Activated T-helper 2 cell treated with anti-CD3 and anti-CD28 coated beads, Interferon-gamma antibody, Interleukin-2, Interleukin-4, amounts not matched to agents 10 μg/mL and 5 μg/mL and 100 μg/mL, durations not matched to agents 14 hours and 24 hours and 36 hours (primary cell): ENCODE data around the gene MAP3K6. TPM values are rescaled to one million over a fixed set of nuclear protein-coding genes. Genes with fewer than 3 reads are reported as not detected.
A peak's percentile ranks its signal among the peaks of the same experiment; 100 is the strongest.

Experiments
- DNase-seq: peaks from one replicate; pipeline ENCODE4 v3.0.0; 2021; ENCODE audit warnings: low spot score
- H3K27ac Mint-ChIP-seq: one replicate; pipeline ENCODE4 v1.8.0; 2021; ENCODE audit warnings: mixed read lengths
- H3K27me3 Mint-ChIP-seq: one replicate; pipeline ENCODE4 v1.8.0; 2021; ENCODE audit warnings: low read depth, mixed read lengths
- H3K36me3 Mint-ChIP-seq: one replicate; pipeline ENCODE4 v1.8.0; 2021; ENCODE audit warnings: low read depth, mixed read lengths
- H3K4me1 Mint-ChIP-seq: one replicate; pipeline ENCODE4 v1.8.0; 2021; ENCODE audit warnings: low read depth, mixed read lengths
- H3K4me3 Mint-ChIP-seq: one replicate; pipeline ENCODE4 v1.8.0; 2021; ENCODE audit warnings: low read depth, mild to moderate bottlenecking, moderate library complexity, mixed read lengths
- H3K9me3 Mint-ChIP-seq: one replicate; pipeline ENCODE4 v1.8.0; 2021; ENCODE audit warnings: mixed read lengths
- intact Hi-C: fragments of 100-400 bp; cut with micrococcal nuclease; formaldehyde crosslinking; loops from one replicate; pipeline ENCODE4 v1.15.1; 2023
- total RNA-seq: library from RNA; stranded (reverse); gene quantifications from 2 replicates; pipeline ENCODE4 v1.2.3, GENCODE V29; 2022

Gene MAP3K6
- total RNA-seq, 1 donor from 2014 or later: 15.8 TPM

- Mint-ChIP-seq H3K4me1 (peaks cover 30% of the 10 kb centered on the region), H3K27ac (peak overlapping the region; percentile 39), H3K36me3 (peaks cover 2% of the 10 kb centered on the region), H3K4me3 (no peak overlapping the region), H3K9me3 (no peaks in the 10 kb centered on the region), H3K27me3 (no peaks in the 10 kb centered on the region)
- no peak for DNase-seq
- intact Hi-C loops: loop anchor here (2.0 kb wide), 1 partner anchor 21 kb away; the partner anchor contains the start of gene SYTL1
Measured at GRCh38 chr1:27363766-27364695, 2.7 kb downstream of the MAP3K6 start.

DNA sequence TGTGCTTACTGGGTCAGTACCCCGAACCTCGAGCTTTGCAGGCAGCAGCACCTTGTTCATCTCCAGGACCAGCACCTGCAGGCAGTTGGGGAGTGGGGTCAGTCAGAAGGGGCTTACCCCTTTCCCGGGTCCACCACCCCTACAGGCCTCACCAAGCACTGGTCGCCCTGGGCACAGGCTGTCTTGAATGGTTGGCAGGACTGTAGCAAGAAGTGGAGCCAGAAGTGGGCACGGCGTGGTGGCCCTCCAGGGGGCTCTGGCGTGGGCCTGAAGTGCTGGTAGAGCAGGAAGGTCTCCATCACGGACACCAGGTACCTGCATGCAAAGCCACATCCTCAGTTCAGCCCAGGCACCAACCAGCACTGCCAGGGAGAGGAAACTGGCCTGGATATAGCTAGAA lies 5.2 kb downstream of the MAP3K6 start:
- H3K27me3 Mint-ChIP-seq: no peaks in the 10 kb centered on the region
- DNase-seq: no peak
- peaks cover 2% of the 10 kb centered on the region for H3K36me3 Mint-ChIP-seq
- peaks cover 31% of the 10 kb centered on the region for H3K4me1 Mint-ChIP-seq
- H3K27ac Mint-ChIP-seq: no peak overlapping the region
- intact Hi-C loops: no loop called here
- H3K9me3 Mint-ChIP-seq: no peaks in the 10 kb centered on the region
- H3K4me3 Mint-ChIP-seq: no peak overlapping the region

DNA sequence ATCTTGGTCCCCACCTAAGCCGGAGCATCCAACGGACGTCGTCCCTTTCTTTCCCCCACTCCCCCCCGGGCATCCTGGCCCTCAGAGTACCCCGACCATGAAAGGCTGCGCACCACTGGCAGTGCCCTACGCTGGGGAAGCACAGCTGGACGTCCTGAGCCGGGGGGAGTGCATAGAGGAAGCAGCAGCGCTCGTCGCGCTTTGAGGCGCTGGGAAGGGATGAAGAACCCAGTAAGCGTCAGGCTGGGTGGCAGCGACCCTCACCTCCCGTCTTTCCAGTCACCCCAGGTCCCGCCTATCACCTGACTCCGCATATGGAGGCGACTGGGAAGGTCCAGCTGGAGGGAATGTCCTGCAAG lies 5.7 kb downstream of the MAP3K6 start:
- Mint-ChIP-seq H3K36me3 (peaks cover 2% of the 10 kb centered on the region), H3K27me3 (no peaks in the 10 kb centered on the region), H3K9me3 (no peaks in the 10 kb centered on the region), H3K27ac (no peak overlapping the region), H3K4me1 (peaks cover 31% of the 10 kb centered on the region), H3K4me3 (no peak overlapping the region)
- intact Hi-C loops: no loop called here
- DNase-seq: no peak

DNA sequence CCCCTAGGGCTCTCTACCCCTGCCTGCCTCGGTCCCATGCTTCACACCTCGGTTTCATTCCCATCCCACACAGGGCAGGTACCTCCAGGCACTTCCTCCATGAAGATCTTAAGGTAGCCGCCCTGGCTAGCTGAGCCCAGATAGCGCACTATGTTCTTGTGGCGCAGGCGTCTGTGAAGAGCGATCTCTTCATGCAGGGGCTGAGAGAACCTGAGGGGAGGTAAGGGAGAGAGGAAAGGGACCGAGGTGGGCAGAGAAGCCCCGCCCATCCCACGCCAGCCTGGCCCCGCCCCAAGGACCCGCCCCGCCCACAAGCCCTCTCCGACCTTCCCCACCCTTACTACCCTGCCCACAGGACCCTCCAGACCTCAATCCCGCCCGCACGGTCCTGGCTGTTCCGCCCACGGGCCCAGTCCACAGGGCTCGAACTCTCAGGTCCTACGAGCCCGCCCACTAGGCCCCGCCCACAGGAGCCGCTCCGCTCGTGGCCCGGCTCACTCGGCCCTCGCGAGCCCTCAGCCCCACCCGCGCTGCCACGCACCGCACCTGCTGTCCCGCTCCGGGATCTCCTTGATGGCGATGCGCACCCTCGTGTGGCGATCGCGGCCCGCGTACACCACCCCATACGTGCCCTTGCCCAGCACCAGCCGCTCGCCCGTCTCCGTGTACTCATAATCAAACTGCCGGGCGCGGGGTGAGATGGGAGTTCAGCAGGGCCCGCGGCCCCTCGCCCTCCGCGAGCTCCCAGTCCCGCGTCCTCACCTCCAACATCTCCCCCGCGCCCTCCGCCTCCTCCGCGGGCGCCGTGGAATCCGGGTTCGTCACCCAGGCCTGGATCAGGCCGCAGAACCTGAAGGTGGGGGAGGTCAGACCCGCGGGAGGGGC lies 6.4 kb downstream of the MAP3K6 start:
- Mint-ChIP-seq H3K4me3 (peak overlapping the region; percentile 73), H3K36me3 (peaks cover 6% of the 10 kb centered on the region), H3K27me3 (no peaks in the 10 kb centered on the region), H3K9me3 (no peaks in the 10 kb centered on the region), H3K4me1 (peaks cover 34% of the 10 kb centered on the region), H3K27ac (no peak overlapping the region)
- intact Hi-C loops: no loop called here
- DNase-seq: no peak

DNA sequence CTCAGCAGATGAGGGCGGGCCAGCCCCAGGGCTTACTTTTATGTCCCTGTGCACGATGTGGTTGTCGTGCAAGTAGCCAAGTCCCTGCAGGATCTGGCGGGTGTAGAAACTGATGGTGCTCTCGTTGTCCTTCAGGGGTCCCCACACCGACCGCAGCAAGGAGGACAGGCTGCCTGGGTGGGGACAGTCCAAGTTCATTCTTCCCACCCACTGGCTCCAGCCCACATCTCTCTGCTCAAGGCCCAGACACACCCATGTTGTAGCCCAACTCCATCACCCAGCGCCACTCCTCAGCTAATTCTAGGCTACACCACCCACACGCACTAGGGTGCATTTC lies 7.0 kb downstream of the MAP3K6 start:
- H3K4me1 Mint-ChIP-seq: peaks cover 32% of the 10 kb centered on the region
- H3K27me3 Mint-ChIP-seq: no peaks in the 10 kb centered on the region
- peaks cover 8% of the 10 kb centered on the region for H3K36me3 Mint-ChIP-seq
- no peaks in the 10 kb centered on the region for H3K9me3 Mint-ChIP-seq
- DNase-seq: no peak
- no peak overlapping the region for H3K27ac Mint-ChIP-seq
- peak overlapping the region; percentile 73 for H3K4me3 Mint-ChIP-seq
- intact Hi-C loops: no loop called here

DNA sequence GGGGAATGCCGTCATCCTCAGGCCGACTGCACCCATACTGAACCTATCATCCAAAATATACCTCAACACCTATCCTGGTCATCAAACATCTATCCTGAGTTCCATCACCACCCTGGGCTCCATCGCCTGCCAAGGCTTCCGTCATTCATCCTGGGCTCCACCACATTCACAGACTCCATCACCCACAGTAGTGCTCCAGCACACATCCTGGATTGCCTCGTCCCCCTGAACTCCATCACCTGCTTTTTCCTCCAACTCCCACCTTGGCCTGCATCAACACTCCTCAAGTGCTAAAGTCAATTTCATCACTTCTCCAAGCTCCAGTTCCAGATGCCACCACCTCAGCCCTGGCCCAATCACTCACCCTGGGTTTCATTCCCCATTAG lies 7.8 kb downstream of the MAP3K6 start:
- H3K4me1 Mint-ChIP-seq: peaks cover 27% of the 10 kb centered on the region
- intact Hi-C loops: no loop called here
- no peaks in the 10 kb centered on the region for H3K9me3 Mint-ChIP-seq
- DNase-seq: no peak
- no peak overlapping the region for H3K4me3 Mint-ChIP-seq
- no peak overlapping the region for H3K27ac Mint-ChIP-seq
- no peaks in the 10 kb centered on the region for H3K27me3 Mint-ChIP-seq
- H3K36me3 Mint-ChIP-seq: peaks cover 8% of the 10 kb centered on the region

DNA sequence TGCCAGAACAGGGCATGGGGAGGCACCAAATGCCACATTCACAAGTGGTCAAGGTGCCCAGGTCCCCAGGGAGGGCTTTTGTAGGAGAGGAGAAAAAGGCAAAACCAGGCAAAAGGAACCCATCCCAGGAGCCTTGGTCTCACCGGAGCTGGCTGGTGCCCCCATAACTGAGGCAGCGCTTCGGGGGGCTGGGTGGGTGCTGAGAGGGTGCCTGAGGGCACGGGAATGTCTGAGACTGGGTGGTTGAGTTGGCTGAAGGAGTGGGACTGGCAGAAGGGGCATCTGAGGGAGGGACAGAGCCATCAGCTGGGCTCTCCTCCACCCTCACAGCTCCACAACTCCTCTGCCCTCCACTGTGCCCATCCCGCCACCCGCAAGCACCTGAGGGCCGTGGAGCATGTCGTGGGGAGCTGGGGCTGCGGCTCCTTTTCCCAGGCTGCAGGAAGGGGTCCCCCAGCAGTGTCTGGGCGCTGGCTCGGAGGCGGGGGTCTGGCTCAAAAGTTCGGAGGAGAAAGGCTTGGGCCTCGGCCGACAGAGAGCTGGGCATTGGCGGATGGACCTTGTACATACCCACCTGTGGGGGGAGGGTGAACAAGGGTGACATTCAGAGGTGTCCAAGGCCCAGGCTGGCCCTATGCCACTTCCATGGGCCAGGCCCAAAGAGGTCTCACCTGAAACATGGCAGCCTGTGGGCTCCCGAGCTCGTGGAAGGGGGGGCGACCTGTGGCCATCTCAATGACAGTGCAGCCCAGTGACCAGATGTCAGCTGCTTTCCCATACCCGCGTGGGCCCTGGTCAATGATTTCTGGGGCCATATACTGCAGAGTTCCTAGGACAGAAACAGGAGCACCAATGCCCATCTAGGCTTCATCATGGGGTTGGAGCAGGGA lies 8.5 kb downstream of the MAP3K6 start:
- no peak for DNase-seq
- Mint-ChIP-seq H3K27ac (no peak overlapping the region), H3K36me3 (peaks cover 15% of the 10 kb centered on the region), H3K27me3 (no peaks in the 10 kb centered on the region), H3K9me3 (no peaks in the 10 kb centered on the region), H3K4me1 (peaks cover 27% of the 10 kb centered on the region), H3K4me3 (no peak overlapping the region)
- intact Hi-C loops: no loop called here

DNA sequence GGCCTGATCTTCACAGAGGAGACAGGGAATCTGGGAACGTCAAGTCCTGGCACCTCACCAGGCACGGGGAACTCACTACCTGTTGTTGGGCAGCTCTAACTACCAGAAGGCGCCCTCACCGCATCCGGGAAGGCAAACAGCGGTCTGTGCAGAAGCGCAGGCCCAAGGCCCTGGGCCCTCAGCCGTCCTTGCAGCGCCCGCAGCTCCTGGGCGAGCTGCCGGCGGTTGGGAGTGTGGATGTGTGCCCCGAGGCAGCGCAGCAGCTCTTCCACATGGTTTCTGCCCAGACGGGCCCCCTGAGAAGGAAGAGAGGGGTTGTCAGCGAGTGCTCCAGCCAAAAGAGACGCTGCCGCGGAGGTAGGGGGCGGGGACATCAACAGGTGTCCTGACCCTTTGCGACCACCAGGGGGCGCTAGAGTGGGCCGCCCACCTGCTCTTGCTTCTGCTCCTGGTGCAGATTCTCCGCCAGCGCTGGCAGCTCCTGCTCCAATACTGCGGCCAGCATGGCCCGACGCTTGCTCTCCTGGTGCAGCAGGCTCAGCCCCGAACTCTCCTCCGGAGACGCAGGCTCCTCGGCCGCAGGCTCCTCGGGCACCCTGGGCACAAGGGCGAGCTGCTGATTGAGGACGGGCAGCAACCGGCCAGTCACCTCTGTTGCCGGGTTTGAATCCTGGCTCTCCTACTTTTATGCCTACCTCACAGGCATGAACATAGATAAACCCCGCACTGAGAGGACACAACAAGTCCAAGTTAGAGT lies 9.3 kb downstream of the MAP3K6 start:
- peak; percentile 81 for DNase-seq
- intact Hi-C loops: loop anchor here (1.0 kb wide), 3 partner anchors 8 to 31 kb away; no protein-coding TSS in a partner anchor
- H3K4me1 Mint-ChIP-seq: peaks cover 27% of the 10 kb centered on the region
- H3K4me3 Mint-ChIP-seq: peak overlapping the region; percentile 56
- peaks cover 16% of the 10 kb centered on the region for H3K36me3 Mint-ChIP-seq
- H3K27ac Mint-ChIP-seq: peak overlapping the region; percentile 76
- H3K27me3 Mint-ChIP-seq: no peaks in the 10 kb centered on the region
- no peaks in the 10 kb centered on the region for H3K9me3 Mint-ChIP-seq

DNA sequence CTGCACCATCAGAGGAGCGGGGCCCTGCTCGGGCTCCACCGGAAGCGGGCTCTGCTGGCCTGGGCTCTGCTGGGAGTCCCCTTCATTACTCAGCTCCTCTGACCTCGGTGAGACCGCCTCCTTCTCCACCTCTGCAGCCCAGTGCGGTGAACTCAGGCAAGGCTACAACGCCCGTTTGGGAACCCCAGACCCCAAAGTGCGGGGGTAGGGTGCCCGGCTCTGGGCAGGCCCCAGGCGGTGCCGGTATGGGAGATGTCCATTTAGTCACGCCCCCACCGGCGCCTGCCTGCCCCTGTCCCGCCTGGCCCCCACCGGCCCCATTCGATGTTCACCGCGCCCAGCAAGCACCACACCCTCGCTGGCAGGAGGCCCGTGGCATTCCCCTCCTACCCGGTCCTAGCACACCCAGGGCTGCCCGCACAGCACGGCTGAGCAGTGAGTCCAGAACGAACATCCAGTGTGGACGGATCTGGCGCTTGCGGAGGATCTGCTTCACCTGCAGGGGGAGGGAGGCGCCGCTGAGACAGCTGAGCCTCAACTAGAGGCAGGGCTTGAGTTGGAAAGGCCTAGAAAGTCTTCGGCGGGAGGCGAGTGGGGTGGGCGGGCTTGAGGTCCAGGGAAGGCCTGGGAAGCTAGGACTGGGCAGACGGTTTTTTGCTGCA lies 10.0 kb downstream of the MAP3K6 start:
- peaks cover 27% of the 10 kb centered on the region for H3K4me1 Mint-ChIP-seq
- H3K27me3 Mint-ChIP-seq: no peaks in the 10 kb centered on the region
- no peak for DNase-seq

DNA sequence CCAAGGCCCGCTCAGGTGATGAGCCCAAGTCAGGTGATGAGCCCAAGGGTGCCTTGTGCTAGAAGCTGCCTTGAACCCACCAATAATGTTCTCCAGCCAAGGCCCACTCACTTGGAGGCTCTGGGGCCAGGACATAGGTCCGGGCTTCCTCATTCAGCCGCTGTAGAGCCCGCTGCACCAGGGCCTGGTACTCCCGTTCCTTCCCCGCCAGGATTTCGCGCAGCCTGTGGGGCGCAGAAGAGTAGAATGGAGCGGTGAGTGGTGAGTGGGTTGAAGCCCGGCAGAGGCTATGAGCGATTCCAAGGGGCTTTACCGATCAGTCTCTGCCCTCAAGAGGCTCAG lies 10.5 kb downstream of the MAP3K6 start:
- Mint-ChIP-seq H3K4me3 (no peak overlapping the region), H3K27ac (no peak overlapping the region), H3K4me1 (peaks cover 27% of the 10 kb centered on the region), H3K9me3 (no peaks in the 10 kb centered on the region), H3K36me3 (peaks cover 20% of the 10 kb centered on the region), H3K27me3 (no peaks in the 10 kb centered on the region)
- intact Hi-C loops: no loop called here
- DNase-seq: no peak

More for the DNA sequence above, 10.0 kb downstream of the MAP3K6 start:
- peaks cover 16% of the 10 kb centered on the region for H3K36me3 Mint-ChIP-seq
- intact Hi-C loops: loop anchor here (1.0 kb wide), 3 partner anchors 9 to 32 kb away; no protein-coding TSS in a partner anchor
- H3K27ac Mint-ChIP-seq: peak overlapping the region; percentile 76
- no peaks in the 10 kb centered on the region for H3K9me3 Mint-ChIP-seq
- H3K4me3 Mint-ChIP-seq: peak overlapping the region; percentile 56

- no peak overlapping the region for H3K27ac Mint-ChIP-seq
- H3K36me3 Mint-ChIP-seq: peaks cover 20% of the 10 kb centered on the region
- no peak overlapping the region for H3K4me3 Mint-ChIP-seq
- no peaks in the 10 kb centered on the region for H3K9me3 Mint-ChIP-seq
- intact Hi-C loops: no loop called here
- H3K4me1 Mint-ChIP-seq: peaks cover 27% of the 10 kb centered on the region
- no peaks in the 10 kb centered on the region for H3K27me3 Mint-ChIP-seq
- DNase-seq: no peak
Measured at GRCh38 chr1:27355683-27356082, 11.1 kb downstream of the MAP3K6 start.
